D721Med (cell line): ENCODE measurements around the gene NCOR1.
"Not testable (repeated sequence)": the region's sequence is repeated elsewhere in the genome, so short reads cannot be mapped to it uniquely, and the experiment has no call there.

ENCODE experiments used
- DNase-seq: peaks from one replicate; pipeline ENCODE4 v3.0.0; 2011; ENCODE audit warnings: low spot score; ENCODE audit not compliant: insufficient read length
- FAIRE-seq: peaks from 2 replicates; lab custom pipeline; 2011; peaks lifted over from hg19 to GRCh38; lab: Jason Lieb, UNC
- TF ChIP-seq, protein P1 (sequence below): IDR thresholded peaks from 2 replicates; pipeline ENCODE4 v1.5.1; 2012; ENCODE audit warnings: mild to moderate bottlenecking, control low read depth; ENCODE audit not compliant: insufficient read depth; ENCODE audit errors: missing control alignments

Gene NCOR1

DNA sequence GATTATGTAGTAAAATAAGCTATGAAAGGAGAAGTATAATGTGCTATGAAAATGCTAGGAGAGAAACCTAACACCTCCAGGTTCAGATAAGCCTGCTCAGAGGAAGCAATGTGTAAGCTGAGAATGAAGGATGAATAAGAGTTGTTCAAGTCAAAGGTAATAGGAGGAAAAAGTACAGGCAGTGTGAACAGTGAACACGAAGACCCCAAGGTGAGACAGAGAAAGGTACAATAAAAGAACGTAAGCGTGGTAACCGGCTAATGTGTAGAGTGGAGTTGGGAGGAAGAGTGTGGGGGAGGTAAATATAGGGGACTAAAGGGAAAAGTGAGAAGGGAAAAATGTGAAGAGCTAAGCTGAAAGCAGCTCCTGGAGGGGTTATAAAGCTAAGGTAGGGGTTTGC is 141.5 kb downstream of the NCOR1 start:
- TF ChIP-seq, protein P1, sequence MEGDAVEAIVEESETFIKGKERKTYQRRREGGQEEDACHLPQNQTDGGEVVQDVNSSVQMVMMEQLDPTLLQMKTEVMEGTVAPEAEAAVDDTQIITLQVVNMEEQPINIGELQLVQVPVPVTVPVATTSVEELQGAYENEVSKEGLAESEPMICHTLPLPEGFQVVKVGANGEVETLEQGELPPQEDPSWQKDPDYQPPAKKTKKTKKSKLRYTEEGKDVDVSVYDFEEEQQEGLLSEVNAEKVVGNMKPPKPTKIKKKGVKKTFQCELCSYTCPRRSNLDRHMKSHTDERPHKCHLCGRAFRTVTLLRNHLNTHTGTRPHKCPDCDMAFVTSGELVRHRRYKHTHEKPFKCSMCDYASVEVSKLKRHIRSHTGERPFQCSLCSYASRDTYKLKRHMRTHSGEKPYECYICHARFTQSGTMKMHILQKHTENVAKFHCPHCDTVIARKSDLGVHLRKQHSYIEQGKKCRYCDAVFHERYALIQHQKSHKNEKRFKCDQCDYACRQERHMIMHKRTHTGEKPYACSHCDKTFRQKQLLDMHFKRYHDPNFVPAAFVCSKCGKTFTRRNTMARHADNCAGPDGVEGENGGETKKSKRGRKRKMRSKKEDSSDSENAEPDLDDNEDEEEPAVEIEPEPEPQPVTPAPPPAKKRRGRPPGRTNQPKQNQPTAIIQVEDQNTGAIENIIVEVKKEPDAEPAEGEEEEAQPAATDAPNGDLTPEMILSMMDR, result no peak
- FAIRE-seq, result no peak

DNA sequence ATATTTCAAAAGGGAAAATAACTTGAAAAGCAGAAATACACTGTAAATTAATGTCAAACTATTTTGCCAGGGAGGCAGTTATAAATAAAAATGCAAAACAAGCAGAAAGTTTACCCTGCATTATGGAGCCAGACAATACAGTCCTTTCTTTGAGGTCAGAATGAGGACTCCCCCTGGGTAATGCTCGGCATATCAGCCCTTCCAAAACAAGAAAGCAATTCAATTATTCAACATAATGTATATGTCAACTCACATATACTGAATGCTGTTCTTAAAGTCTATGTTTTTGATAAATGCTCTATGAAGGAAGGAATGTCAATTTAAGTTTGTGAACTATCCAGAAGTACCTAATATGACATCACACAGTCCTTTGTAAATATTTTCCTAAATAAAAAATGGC is 143.3 kb downstream of the NCOR1 start:
- FAIRE-seq, result no peak
- DNase-seq, result no peak
- TF ChIP-seq, protein P1, result no peak

More for the DNA sequence above, 141.5 kb downstream of the NCOR1 start:
- DNase-seq, result no peak

DNA sequence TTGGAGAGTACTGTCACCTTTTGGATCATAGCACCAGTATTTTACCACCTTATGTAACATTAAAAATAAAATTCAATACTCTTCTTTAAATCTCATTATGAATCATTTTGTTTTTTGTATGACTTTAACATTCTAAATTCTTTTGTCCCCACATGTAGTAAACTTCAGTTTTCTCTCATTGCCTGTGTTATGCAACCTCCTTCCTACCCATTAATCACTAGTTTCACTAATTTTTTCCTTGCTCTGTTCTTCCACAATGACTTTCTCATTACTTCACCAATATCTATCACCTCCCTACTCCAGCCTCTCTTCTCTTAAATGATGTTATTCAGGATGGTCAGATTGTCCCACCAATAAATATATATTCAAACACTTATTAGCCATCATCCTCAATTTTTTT is 147.0 kb downstream of the NCOR1 start:
- no peak for FAIRE-seq
- DNase-seq, result no peak
- TF ChIP-seq, protein P1, result no peak

DNA sequence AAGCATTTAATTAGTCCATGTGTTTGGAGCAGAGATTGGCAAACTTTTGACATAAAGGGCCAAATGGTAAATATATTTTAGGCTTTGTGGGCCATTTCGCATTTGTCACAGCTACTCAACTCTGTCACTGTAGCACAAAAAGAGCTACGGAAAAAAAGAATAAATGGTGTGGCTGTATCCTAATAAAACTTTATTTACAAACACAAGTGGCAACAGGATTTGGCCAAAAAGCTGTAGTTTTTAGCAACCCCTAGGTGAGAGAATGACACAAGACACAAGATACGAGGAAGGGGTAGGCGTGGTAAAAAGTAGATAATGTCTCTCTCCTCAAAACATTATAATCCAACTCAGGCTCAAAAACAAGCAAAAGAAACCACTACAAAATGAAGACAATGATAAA is 149.2 kb downstream of the NCOR1 start:
- FAIRE-seq (no peak), DNase-seq (no peak)
- TF ChIP-seq, protein P1, result no peak

DNA sequence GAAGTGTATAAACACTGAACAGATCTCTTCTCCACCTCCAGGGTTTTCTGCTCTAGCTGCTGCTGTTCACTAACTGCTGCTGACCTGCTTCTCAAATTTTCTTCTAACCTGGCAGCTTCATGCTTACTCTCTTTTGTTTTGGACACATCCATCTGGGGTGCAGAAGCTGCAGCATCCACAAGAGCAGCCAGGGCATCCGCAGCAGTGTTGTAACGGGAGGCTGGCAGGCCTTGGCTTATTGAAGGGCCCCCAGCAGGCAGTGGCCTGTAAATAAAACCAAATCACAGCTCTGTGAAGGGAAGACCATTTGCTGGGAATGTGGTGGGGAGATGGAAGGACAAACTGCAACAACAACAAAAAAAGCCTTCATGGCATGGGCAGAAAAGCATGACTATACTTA is 153.7 kb downstream of the NCOR1 start:
- no peak for DNase-seq
- TF ChIP-seq, protein P1, result no peak
- FAIRE-seq, result no peak

DNA sequence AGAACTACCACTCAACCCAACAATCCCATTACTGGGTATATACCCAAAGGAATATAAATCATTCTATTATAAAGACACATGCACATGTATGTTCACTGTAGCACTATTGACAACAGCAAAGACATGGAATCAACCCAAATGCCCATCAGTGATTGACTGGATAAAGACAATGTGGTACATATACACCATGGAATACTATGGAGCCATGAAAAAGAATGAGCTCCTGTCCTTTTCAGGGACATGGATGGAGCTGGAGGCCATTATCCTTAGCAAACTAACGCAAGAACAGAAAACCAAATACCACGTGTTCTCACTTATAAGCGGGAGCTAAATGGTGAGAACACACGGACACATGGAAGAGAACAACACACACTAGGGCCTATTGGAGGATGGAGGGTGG is 160.2 kb downstream of the NCOR1 start:
- DNase-seq, FAIRE-seq: not testable (repeated sequence)

DNA sequence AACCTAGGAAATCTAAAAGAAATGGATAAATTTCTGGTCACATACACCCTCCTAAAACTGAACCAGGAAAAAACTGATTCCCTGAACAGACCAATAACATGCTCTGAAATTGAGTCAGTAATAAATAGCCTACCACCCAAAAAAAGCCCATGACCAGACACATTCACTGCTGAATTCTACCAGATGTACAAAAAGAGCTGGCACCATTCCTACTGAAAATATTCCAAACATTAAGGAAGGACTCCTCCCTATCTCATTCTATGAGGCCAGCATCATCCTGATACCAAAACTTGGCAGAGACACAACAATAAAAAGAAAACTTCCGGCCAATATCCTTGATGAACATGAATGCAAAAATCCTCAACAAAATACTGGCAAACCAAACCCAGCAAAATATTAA is 162.8 kb downstream of the NCOR1 start:
- TF ChIP-seq, protein P1, result no peak
- DNase-seq (no peak), FAIRE-seq (no peak)

DNA sequence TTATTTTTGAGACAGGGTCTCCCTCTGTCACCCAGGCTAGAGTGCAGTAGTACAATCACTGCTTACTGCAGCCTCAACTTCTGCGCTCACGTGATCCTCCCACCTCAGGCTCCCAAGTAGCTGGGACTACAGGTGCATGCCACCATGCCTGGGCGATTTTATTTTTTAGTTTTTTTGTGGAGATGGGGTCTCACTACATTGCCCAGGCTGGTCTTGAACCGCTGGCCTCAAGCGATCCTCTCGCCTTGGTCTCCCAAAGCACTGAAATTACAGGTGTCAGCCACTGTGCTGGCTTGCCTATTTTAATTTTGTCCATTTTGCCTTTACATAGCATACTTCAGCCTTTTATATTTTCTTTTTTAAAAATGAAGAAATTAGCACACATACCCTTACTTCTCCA is 164.5 kb downstream of the NCOR1 start:
- no peak for FAIRE-seq
- TF ChIP-seq, protein P1, result no peak

More for the DNA sequence above, 164.5 kb downstream of the NCOR1 start:
- DNase-seq, result no peak
